Neural cell (in vitro differentiated cells): Measurements from ENCODE around the gene SAMD7. TPM values are rescaled to one million over a fixed set of nuclear protein-coding genes. Genes with fewer than 3 reads are reported as not detected.

ENCODE experiments used
- H2AFZ ChIP-seq: fragments of 200-600, 300-800 bp; sonication (generic), shearing (Covaris generic); 2 replicates; pipeline ENCODE4 v1.6.0; 2014; ENCODE audit warnings: low read depth, mild to moderate bottlenecking, antibody characterized with exemption, low read length, moderate library complexity
- H3F3A ChIP-seq: fragments of 200-600 bp; shearing (Covaris generic); 2 replicates; pipeline ENCODE4 v1.6.1; 2016; ENCODE audit warnings: mild to moderate bottlenecking, moderate library complexity, mixed read lengths, antibody characterized with exemption, low read length; ENCODE audit not compliant: insufficient read depth, poor library complexity, severe bottlenecking
- H3K27ac ChIP-seq: fragments of 200-600, 300-800 bp; sonication (generic), shearing (Covaris generic); 2 replicates; pipeline ENCODE4 v1.5.1; 2014; ENCODE audit warnings: mild to moderate bottlenecking, low read length, moderate library complexity
- H3K27me3 ChIP-seq: fragments of 300-800, 200-600 bp; sonication (generic), shearing (Covaris generic); 2 replicates; pipeline ENCODE4 v1.6.0; 2014; ENCODE audit warnings: mild to moderate bottlenecking, low read depth, low read length, moderate library complexity; ENCODE audit not compliant: insufficient read depth
- H3K36me3 ChIP-seq: fragments of 300-800, 200-600 bp; sonication (generic), shearing (Covaris generic); 2 replicates; pipeline ENCODE4 v1.5.1; 2014; ENCODE audit warnings: mild to moderate bottlenecking, antibody characterized with exemption, low read length, moderate library complexity; ENCODE audit not compliant: insufficient read depth
- H3K4me2 ChIP-seq: fragments of 300-800, 200-600 bp; sonication (generic), shearing (Covaris generic); 2 replicates; pipeline ENCODE4 v1.6.0; 2014; ENCODE audit warnings: mild to moderate bottlenecking, low read length
- H3K4me3 ChIP-seq: fragments of 300-800, 200-600 bp; sonication (generic), shearing (Covaris generic); 2 replicates; pipeline ENCODE4 v1.5.1; 2014; ENCODE audit warnings: mild to moderate bottlenecking, low read length, moderate library complexity
- H3K79me2 ChIP-seq: fragments of 200-600 bp; shearing (Covaris generic); replicated peaks from 2 replicates; pipeline ENCODE4 v1.6.0; 2014; ENCODE audit warnings: mild to moderate bottlenecking, low read length, moderate library complexity; ENCODE audit not compliant: insufficient read depth
- H3K9ac ChIP-seq: fragments of 300-800, 200-600 bp; sonication (generic), shearing (Covaris generic); 2 replicates; pipeline ENCODE4 v1.6.1; 2016; ENCODE audit warnings: mild to moderate bottlenecking, low read length, mixed read lengths
- H3K9me2 ChIP-seq: fragments of 200-600 bp; shearing (Covaris generic); 2 replicates; pipeline ENCODE4 v1.6.1; 2016; ENCODE audit warnings: mild to moderate bottlenecking, low read length, mixed read lengths; ENCODE audit not compliant: insufficient read depth
- H3K9me3 ChIP-seq: fragments of 200-600, 300-800 bp; sonication (generic), shearing (Covaris generic); 2 replicates; pipeline ENCODE4 v1.6.1; 2016; ENCODE audit warnings: mild to moderate bottlenecking, mixed run types, low read length, moderate library complexity, mixed read lengths
- H4K20me1 ChIP-seq: fragments of 200-600 bp; shearing (Covaris generic); 2 replicates; pipeline ENCODE4 v1.6.1; 2016; ENCODE audit warnings: mild to moderate bottlenecking, mixed run types; ENCODE audit not compliant: insufficient read depth
- EP300 ChIP-seq: fragments of 450-650 bp; conservative IDR thresholded peaks from 2 replicates; pipeline ENCODE4 v1.6.1; 2014; ENCODE audit warnings: antibody characterized with exemption, mild to moderate bottlenecking, moderate library complexity; ENCODE audit not compliant: poor library complexity, severe bottlenecking
- EZH2 ChIP-seq: fragments of 200-600, 300-800 bp; shearing (Covaris generic), sonication (generic); IDR thresholded peaks from 2 replicates; pipeline ENCODE4 v1.6.1; 2014; ENCODE audit warnings: antibody characterized with exemption, low read length, borderline replicate concordance, mild to moderate bottlenecking; ENCODE audit not compliant: insufficient read depth, poor library complexity, severe bottlenecking
- MXI1 ChIP-seq: fragments of 450-650 bp; conservative IDR thresholded peaks from 2 replicates; pipeline ENCODE4 v1.6.1; 2014; ENCODE audit warnings: antibody characterized with exemption, mild to moderate bottlenecking; ENCODE audit not compliant: poor library complexity, severe bottlenecking
- POLR2AphosphoS5 ChIP-seq: IDR thresholded peaks from 2 replicates; pipeline ENCODE4 v1.6.1; 2012
- RAD21 ChIP-seq: fragments of 450-650 bp; conservative IDR thresholded peaks from 2 replicates; pipeline ENCODE4 v1.6.1; 2014; ENCODE audit warnings: antibody characterized with exemption, mild to moderate bottlenecking, moderate library complexity
- SMC3 ChIP-seq: fragments of 450-650 bp; conservative IDR thresholded peaks from 2 replicates; pipeline ENCODE4 v1.6.1; 2014; ENCODE audit warnings: antibody characterized with exemption, mild to moderate bottlenecking, moderate library complexity; ENCODE audit not compliant: poor library complexity
- TAF1 ChIP-seq: IDR thresholded peaks from 2 replicates; pipeline ENCODE4 v1.6.1; 2012; ENCODE audit warnings: low read depth
- polyA plus RNA-seq: library from polyadenylated mRNA; depleted of rRNA; stranded (reverse); fragments of >200 nt; gene quantifications from 2 replicates; pipeline ENCODE4 v1.2.3, GENCODE V29; 2014
- TF ChIP-seq, protein P1 (sequence below): IDR thresholded peaks from 2 replicates; pipeline ENCODE4 v1.6.1; 2012; ENCODE audit warnings: borderline replicate concordance
- TF ChIP-seq, protein P2 (sequence below): fragments of 450-650 bp; IDR thresholded peaks from 2 replicates; pipeline ENCODE4 v1.5.1; 2014; ENCODE audit warnings: antibody characterized with exemption, mild to moderate bottlenecking, moderate library complexity; ENCODE audit not compliant: poor library complexity, severe bottlenecking

The SAMD7 gene
- polyA plus RNA-seq, 1 donor from 2014 or later, result not detected

DNA sequence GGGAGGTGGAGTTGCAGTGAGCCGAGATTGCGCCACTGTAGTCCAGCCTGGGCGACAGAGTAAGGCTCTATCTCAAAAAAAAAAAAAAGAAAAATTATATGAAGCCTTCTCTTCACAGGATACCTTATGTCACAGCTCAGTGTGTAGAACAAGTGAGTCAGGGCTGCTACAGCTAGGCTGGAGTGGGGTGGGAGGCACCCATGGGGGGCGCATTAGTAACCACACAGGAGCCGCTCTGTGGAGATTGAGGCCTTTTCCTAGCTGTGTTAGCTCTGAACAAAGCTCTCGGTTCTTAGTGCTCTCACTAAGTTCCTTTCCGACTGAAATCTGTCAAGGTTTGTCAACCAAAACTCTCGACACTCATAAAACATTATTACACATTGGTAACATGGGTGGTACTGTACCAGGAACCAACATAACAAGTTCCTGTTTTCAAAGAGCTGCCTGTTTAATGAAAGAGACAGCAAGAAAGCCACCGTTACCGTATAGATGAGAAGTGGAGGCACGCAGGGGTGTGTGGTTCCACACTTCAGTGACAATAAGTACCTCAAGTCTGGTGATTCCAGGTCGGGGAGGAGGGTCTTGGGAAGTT is 46.1 kb upstream of the SAMD7 start:
- Histone ChIP-seq H3K4me3 (no peak overlapping the region), H3K79me2 (no peaks in the 10 kb centered on the region), H3F3A (no peaks in the 10 kb centered on the region), H3K9me3 (no peaks in the 10 kb centered on the region), H2AFZ (no peak overlapping the region), H3K9ac (no peak overlapping the region), H3K36me3 (no peaks in the 10 kb centered on the region), H4K20me1 (no peaks in the 10 kb centered on the region), H3K27ac (no peak overlapping the region), H3K9me2 (no peaks in the 10 kb centered on the region), H3K27me3 (no peaks in the 10 kb centered on the region), H3K4me2 (no peak overlapping the region)
- TF ChIP-seq EZH2 (no peak), EP300 (no peak), POLR2AphosphoS5 (no peak), MXI1 (no peak), TAF1 (no peak), SMC3 (no peak), RAD21 (no peak)
- TF ChIP-seq, protein P1, sequence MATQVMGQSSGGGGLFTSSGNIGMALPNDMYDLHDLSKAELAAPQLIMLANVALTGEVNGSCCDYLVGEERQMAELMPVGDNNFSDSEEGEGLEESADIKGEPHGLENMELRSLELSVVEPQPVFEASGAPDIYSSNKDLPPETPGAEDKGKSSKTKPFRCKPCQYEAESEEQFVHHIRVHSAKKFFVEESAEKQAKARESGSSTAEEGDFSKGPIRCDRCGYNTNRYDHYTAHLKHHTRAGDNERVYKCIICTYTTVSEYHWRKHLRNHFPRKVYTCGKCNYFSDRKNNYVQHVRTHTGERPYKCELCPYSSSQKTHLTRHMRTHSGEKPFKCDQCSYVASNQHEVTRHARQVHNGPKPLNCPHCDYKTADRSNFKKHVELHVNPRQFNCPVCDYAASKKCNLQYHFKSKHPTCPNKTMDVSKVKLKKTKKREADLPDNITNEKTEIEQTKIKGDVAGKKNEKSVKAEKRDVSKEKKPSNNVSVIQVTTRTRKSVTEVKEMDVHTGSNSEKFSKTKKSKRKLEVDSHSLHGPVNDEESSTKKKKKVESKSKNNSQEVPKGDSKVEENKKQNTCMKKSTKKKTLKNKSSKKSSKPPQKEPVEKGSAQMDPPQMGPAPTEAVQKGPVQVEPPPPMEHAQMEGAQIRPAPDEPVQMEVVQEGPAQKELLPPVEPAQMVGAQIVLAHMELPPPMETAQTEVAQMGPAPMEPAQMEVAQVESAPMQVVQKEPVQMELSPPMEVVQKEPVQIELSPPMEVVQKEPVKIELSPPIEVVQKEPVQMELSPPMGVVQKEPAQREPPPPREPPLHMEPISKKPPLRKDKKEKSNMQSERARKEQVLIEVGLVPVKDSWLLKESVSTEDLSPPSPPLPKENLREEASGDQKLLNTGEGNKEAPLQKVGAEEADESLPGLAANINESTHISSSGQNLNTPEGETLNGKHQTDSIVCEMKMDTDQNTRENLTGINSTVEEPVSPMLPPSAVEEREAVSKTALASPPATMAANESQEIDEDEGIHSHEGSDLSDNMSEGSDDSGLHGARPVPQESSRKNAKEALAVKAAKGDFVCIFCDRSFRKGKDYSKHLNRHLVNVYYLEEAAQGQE, result no peak
- TF ChIP-seq, protein P2, sequence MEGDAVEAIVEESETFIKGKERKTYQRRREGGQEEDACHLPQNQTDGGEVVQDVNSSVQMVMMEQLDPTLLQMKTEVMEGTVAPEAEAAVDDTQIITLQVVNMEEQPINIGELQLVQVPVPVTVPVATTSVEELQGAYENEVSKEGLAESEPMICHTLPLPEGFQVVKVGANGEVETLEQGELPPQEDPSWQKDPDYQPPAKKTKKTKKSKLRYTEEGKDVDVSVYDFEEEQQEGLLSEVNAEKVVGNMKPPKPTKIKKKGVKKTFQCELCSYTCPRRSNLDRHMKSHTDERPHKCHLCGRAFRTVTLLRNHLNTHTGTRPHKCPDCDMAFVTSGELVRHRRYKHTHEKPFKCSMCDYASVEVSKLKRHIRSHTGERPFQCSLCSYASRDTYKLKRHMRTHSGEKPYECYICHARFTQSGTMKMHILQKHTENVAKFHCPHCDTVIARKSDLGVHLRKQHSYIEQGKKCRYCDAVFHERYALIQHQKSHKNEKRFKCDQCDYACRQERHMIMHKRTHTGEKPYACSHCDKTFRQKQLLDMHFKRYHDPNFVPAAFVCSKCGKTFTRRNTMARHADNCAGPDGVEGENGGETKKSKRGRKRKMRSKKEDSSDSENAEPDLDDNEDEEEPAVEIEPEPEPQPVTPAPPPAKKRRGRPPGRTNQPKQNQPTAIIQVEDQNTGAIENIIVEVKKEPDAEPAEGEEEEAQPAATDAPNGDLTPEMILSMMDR, result no peak

DNA sequence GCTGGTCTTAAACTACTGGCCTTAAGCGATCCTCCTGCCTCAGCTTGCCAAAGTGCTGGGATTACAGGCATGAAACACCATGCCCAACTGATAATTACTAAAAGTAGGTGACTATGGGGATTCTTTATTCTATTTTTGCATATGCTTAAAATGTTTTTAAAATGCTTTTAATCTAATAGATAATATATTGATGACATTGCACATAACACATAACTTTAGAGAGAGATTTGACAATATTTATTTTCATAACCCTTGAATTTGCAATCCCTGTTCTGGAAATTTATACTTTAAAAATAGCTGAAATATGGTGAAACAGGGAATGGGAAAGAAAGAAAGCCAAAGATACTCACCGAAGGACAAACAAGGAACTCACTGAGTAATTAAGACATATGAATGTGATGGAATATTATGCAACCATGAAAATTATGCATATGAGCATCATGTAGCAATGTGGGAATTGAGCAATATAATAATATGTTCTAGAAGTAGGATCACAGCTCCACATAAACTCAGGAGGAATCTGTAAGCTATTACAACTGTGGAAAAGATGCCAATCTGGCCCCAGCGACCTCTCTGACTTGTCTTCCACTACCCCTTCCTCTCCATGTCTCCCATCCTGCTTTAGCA is 43.7 kb upstream of the SAMD7 start:
- H3K9me3 ChIP-seq, result no peaks in the 10 kb centered on the region
- no peaks in the 10 kb centered on the region for H3F3A ChIP-seq
- H3K36me3 ChIP-seq, result no peaks in the 10 kb centered on the region
- no peak overlapping the region for H3K9ac ChIP-seq
- H2AFZ ChIP-seq, result no peak overlapping the region
- H3K4me2 ChIP-seq, result no peak overlapping the region
- H3K27me3 ChIP-seq, result no peaks in the 10 kb centered on the region
- H3K79me2 ChIP-seq, result no peaks in the 10 kb centered on the region
- H3K27ac ChIP-seq, result no peak overlapping the region
- no peak overlapping the region for H3K4me3 ChIP-seq
- TF ChIP-seq, protein P2, result no peak
- TF ChIP-seq POLR2AphosphoS5, result no peak
- TF ChIP-seq TAF1, result no peak
- TF ChIP-seq MXI1, result no peak
- TF ChIP-seq RAD21, result no peak
- no peak for TF ChIP-seq EZH2
- TF ChIP-seq, protein P1, result no peak
- no peak for TF ChIP-seq EP300
- H3K9me2 ChIP-seq, result no peaks in the 10 kb centered on the region
- H4K20me1 ChIP-seq, result no peaks in the 10 kb centered on the region
